GM23338 (cell line): ENCODE data around the gene L3MBTL4.

Source experiments
- CREB1 ChIP-seq: fragments of 250-450 bp; sonication (Bioruptor Pico); IDR thresholded peaks from 2 replicates; pipeline ENCODE4 v1.5.0; 2020; ENCODE audit warnings: low read depth, mild to moderate bottlenecking, moderate library complexity
- CTCF ChIP-seq, 2 experiments: fragments of 200-600 bp in 1 of 2; sonication (generic) in 1 of 2; conservative IDR thresholded peaks; 2 replicates each; pipeline versions ENCODE4 v1.5.1 to v1.6.1; 2016 to 2017; ENCODE audit warnings: antibody characterized with exemption in 2 of 2, low read depth in 2 of 2, mild to moderate bottlenecking in 2 of 2, moderate library complexity in 1 of 2
- ETS1 ChIP-seq: IDR thresholded peaks from 2 replicates; pipeline ENCODE4 v1.6.1; 2016; ENCODE audit warnings: antibody characterized with exemption
- EZH2 ChIP-seq: fragments of 200-600 bp; sonication (generic); IDR thresholded peaks from one replicate; pipeline ENCODE4 v1.8.0; 2017; ENCODE audit warnings: antibody characterized with exemption, mild to moderate bottlenecking, low read depth; ENCODE audit not compliant: unreplicated experiment
- EZH2phosphoT487 ChIP-seq: fragments of 200-600 bp; sonication (generic); IDR thresholded peaks from one replicate; pipeline ENCODE4 v1.8.1; 2018; ENCODE audit warnings: antibody characterized with exemption; ENCODE audit not compliant: unreplicated experiment
- JUNB ChIP-seq: IDR thresholded peaks from one replicate; pipeline ENCODE4 v1.6.1; 2016; ENCODE audit warnings: antibody characterized with exemption; ENCODE audit not compliant: unreplicated experiment
- NANOG ChIP-seq: IDR thresholded peaks from 2 replicates; pipeline ENCODE4 v1.6.1; 2016; ENCODE audit warnings: antibody characterized with exemption, borderline replicate concordance
- POLR2AphosphoS5 ChIP-seq: IDR thresholded peaks from 2 replicates; pipeline ENCODE4 v1.6.1; 2016; ENCODE audit warnings: antibody characterized with exemption, low read depth
- REST ChIP-seq: IDR thresholded peaks from one replicate; pipeline ENCODE4 v1.6.1; 2018; ENCODE audit warnings: antibody characterized with exemption; ENCODE audit not compliant: unreplicated experiment
- STAT1 ChIP-seq: IDR thresholded peaks from one replicate; pipeline ENCODE4 v1.6.1; 2016; ENCODE audit warnings: antibody characterized with exemption; ENCODE audit not compliant: unreplicated experiment
- ZNF114 ChIP-seq: fragments of 250-450 bp; sonication (Bioruptor Pico); IDR thresholded peaks from 2 replicates; pipeline ENCODE4 v1.5.0; 2020; ENCODE audit warnings: mild to moderate bottlenecking, moderate library complexity
- ZNF331 ChIP-seq: fragments of 250-450 bp; sonication (Bioruptor Pico); IDR thresholded peaks from 2 replicates; pipeline ENCODE4 v1.5.0; 2020; ENCODE audit warnings: low read depth, mild to moderate bottlenecking, moderate library complexity
- ZNF462 ChIP-seq: fragments of 250-450 bp; sonication (Bioruptor Pico); IDR thresholded peaks from 2 replicates; pipeline ENCODE4 v1.5.0; 2020; ENCODE audit warnings: mild to moderate bottlenecking, moderate library complexity

GRCh38 chr18:6022845-6023244 lies 391.9 kb downstream of the L3MBTL4 start:
- TF ChIP-seq CTCF (conservative IDR thresholded peaks at IDR 0.05; ENCODE audit: low read depth in 2 of 2) = no peak
- no peak for TF ChIP-seq EZH2
- no peak for TF ChIP-seq REST
- TF ChIP-seq POLR2AphosphoS5 = no peak
- no peak for TF ChIP-seq EZH2phosphoT487
- no peak for TF ChIP-seq JUNB
- no peak for TF ChIP-seq ZNF331
- TF ChIP-seq CREB1 (CRISPR knock-in tag) = no peak
- TF ChIP-seq ETS1 = no peak
- no peak for TF ChIP-seq ZNF114 (CRISPR knock-in tag)
- TF ChIP-seq NANOG = no peak
- TF ChIP-seq ZNF462 (CRISPR knock-in tag) = no peak
- TF ChIP-seq STAT1 = no peak
